ENCODE results near the gene FAM20B. TPM values are rescaled to one million over a fixed set of nuclear protein-coding genes. Genes with fewer than 3 reads are reported as not detected.

FAM20B gene
- total and polyA plus RNA-seq, 2 of the 8 experiments (the other 6 are each of a cell fraction or from before 2014, with no cell fraction given): 8.3 to 36.6 TPM

GRCh38 chr1:179099891-179100290 is 74.2 kb downstream of the FAM20B start:
- no peak overlapping the region for H4K5ac ChIP-seq (ENCODE audit: insufficient read length, low read depth, low read length)
- H2BK20ac ChIP-seq (ENCODE audit: low read length): no peak overlapping the region
- H3K56ac ChIP-seq (replicated peaks; ENCODE audit: insufficient read length, low read depth, low read length): no peak overlapping the region
- POLR2A ChIA-PET (ENCODE audit: partially characterized antibody): interaction anchor here (1.4 to 1.5 kb wide), 2 partner anchors 8 to 18 kb away, joined by 3 to 6 read pairs; partner anchors contain the start of gene TOR3A
- H3K27ac ChIP-seq (ENCODE audit: low read depth, low read length): no peak overlapping the region
- no peak overlapping the region for H2BK12ac ChIP-seq (ENCODE audit: low read depth, low read length)
- H2AK5ac ChIP-seq (ENCODE audit: low read depth, low read length): no peak overlapping the region
- H3K9ac ChIP-seq (replicated peaks in 1 of 4; ENCODE audit: extremely low read depth in 1 of 4, low read depth in 3 of 4, low read length in 3 of 4): no peak overlapping the region
- H3K14ac ChIP-seq (ENCODE audit: insufficient read length): no peak overlapping the region
- CTCF ChIA-PET (ENCODE audit: partially characterized antibody): interaction anchor here (0.6 to 2.0 kb wide), 4 partner anchors 9 to 97 kb away, joined by 3 to 7 read pairs (median 3); no protein-coding TSS in a partner anchor
- H2BK15ac ChIP-seq (ENCODE audit: low read length): no peak overlapping the region
- H3K9me3 ChIP-seq (ENCODE audit: insufficient read depth in 2 of 2, low read depth in 1 of 2, low read length in 1 of 2): no peaks in the 10 kb centered on the region
- no peaks in the 10 kb centered on the region for H3K27me3 ChIP-seq (replicated peaks in 1 of 4; ENCODE audit: control insufficient read depth in 3 of 4, extremely low read depth in 1 of 4, insufficient read depth in 3 of 4, low read length in 3 of 4)
- H3K4me3 ChIP-seq (ENCODE audit: extremely low read depth in 1 of 4, insufficient read depth in 2 of 4, low read depth in 3 of 4, low read length in 4 of 4): no peak overlapping the region
- peaks cover 0 to 5% (median 0%) of the 10 kb centered on the region in 4 experiments; a peak in 1 of 7 replicates for H3K4me1 ChIP-seq (replicated peaks in 1 of 4; ENCODE audit: control insufficient read depth in 3 of 4, insufficient read depth in 4 of 4, low read length in 3 of 4)
- H4K91ac ChIP-seq (replicated peaks; ENCODE audit: insufficient read length, low read length): no peak overlapping the region
- H3K79me2 ChIP-seq (ENCODE audit: control insufficient read depth in 1 of 2, insufficient read depth in 2 of 2, low read length in 2 of 2): no peaks in the 10 kb centered on the region
- WGBS, 2 experiments (ENCODE audit: extremely low coverage in 1 of 2, insufficient coverage in 1 of 2, insufficient read length in 1 of 2, insufficient replicate concordance in 2 of 2, low coverage in 1 of 2, low lambda C conversion rate in 2 of 2, missing lambda C conversion rate in 1 of 2): 98% methylated on average over 4 of the region's 4 CpGs; no CpG with 5 or more reads in 1 of the 2 experiments
- H4K8ac ChIP-seq (ENCODE audit: extremely low read depth, insufficient read depth, low read length): no peak overlapping the region
- H3K23me2 ChIP-seq (ENCODE audit: low read depth, low read length): no peaks in the 10 kb centered on the region
- H3K23ac ChIP-seq (ENCODE audit: insufficient read length): no peak overlapping the region
- H3K4me2 ChIP-seq (ENCODE audit: insufficient read depth in 1 of 2, low read depth in 2 of 2, low read length in 2 of 2): no peak overlapping the region
- peaks cover 4 to 17% (median 15%) of the 10 kb centered on the region in 4 experiments for H3K36me3 ChIP-seq (ENCODE audit: control insufficient read depth in 2 of 4, insufficient read depth in 4 of 4, low read length in 3 of 4)
- FAIRE-seq: no peak
- H3K18ac ChIP-seq (ENCODE audit: extremely low read depth, low read length): no peak overlapping the region
- H4K20me1 ChIP-seq (replicated peaks in 1 of 2; ENCODE audit: control insufficient read depth in 1 of 2, insufficient read depth in 2 of 2, low read length in 2 of 2): no peaks in the 10 kb centered on the region
- H2BK5ac ChIP-seq (ENCODE audit: low read depth, low read length): no peak overlapping the region
- H2AFZ ChIP-seq (ENCODE audit: low read length): no peak overlapping the region
- H3K79me1 ChIP-seq (ENCODE audit: low read depth, low read length): no peaks in the 10 kb centered on the region
- no peak overlapping the region for H3K4ac ChIP-seq (replicated peaks; ENCODE audit: insufficient read length, low read depth, low read length)
- no peak overlapping the region for H2BK120ac ChIP-seq (replicated peaks; ENCODE audit: low read depth, low read length)
- no peak for DNase-seq (ENCODE audit: low read depth in 1 of 2, low spot score in 2 of 2)
- TF ChIP-seq CHD2 (IDR thresholded peaks at IDR 0.05; ENCODE audit: low read length): no peak
- TF ChIP-seq GABPA (IDR thresholded peaks at IDR 0.05; ENCODE audit: borderline replicate concordance, insufficient read depth, low read length): no peak
- no peak for TF ChIP-seq SRF (IDR thresholded peaks at IDR 0.05; ENCODE audit: low read depth, low read length)
- TF ChIP-seq TEAD4 (IDR thresholded peaks at IDR 0.05; ENCODE audit: low read depth, low read length): no peak
- TF ChIP-seq ATF2 (IDR thresholded peaks at IDR 0.05; ENCODE audit: low read length): no peak
- TF ChIP-seq MAFK (IDR thresholded peaks at IDR 0.05; ENCODE audit: low read depth, low read length): no peak
- TF ChIP-seq EP300 (IDR thresholded peaks at IDR 0.05; ENCODE audit: borderline replicate concordance in 1 of 2, low read depth in 2 of 2, low read length in 2 of 2): no peak
- no peak for TF ChIP-seq POLR2A (IDR thresholded peaks at IDR 0.05; ENCODE audit: control extremely low read depth in 1 of 2, low read depth in 2 of 2, low read length in 2 of 2)
- TF ChIP-seq ASH2L (IDR thresholded peaks at IDR 0.05; ENCODE audit: low read length): no peak
- TF ChIP-seq FOSL1 (IDR thresholded peaks at IDR 0.05; ENCODE audit: insufficient read depth, low read depth, low read length): no peak
- no peak for TF ChIP-seq EGR1 (IDR thresholded peaks at IDR 0.05; ENCODE audit: borderline replicate concordance, low read depth, low read length)
- no peak for TF ChIP-seq CREB1 (IDR thresholded peaks at IDR 0.05)
- no peak for TF ChIP-seq HDAC2 (IDR thresholded peaks at IDR 0.05; ENCODE audit: borderline replicate concordance in 1 of 2, low read depth in 2 of 2, low read length in 2 of 2)
